Suprapubic skin (tissue), 4 donors: Measurements from ENCODE around the gene DNLZ.

Experiments
- CTCF ChIP-seq, 2 donors: fragments of 200-600 bp in 1 of 2; fragments of 450-650 bp in 1 of 2; sonication (generic) in 1 of 2; IDR thresholded peaks; one replicate each; pipeline ENCODE4 v1.5.1; 2016 to 2019; ENCODE audit warnings: antibody characterized with exemption in 2 of 2, mild to moderate bottlenecking in 1 of 2, moderate library complexity in 1 of 2
- EP300 ChIP-seq: sonication (generic); formaldehyde crosslinking; IDR thresholded peaks from one replicate; pipeline ENCODE4 v1.6.1; 2017; ENCODE audit warnings: antibody characterized with exemption
- POLR2A ChIP-seq, 2 donors: fragments of 450-650 bp; IDR thresholded peaks; one replicate each; pipeline ENCODE4 v1.6.1; 2017; ENCODE audit warnings: antibody characterized with exemption in 2 of 2, mild to moderate bottlenecking in 2 of 2, moderate library complexity in 2 of 2
- POLR2AphosphoS5 ChIP-seq, 3 donors: sonication (generic); formaldehyde crosslinking; IDR thresholded peaks; one replicate each; pipeline ENCODE4 v1.6.1; 2017; ENCODE audit warnings: antibody characterized with exemption in 3 of 3

GRCh38 chr9:136368190-136368589 is 4.6 kb upstream of the DNLZ start:
- TF ChIP-seq CTCF (IDR thresholded peaks at IDR 0.05) = no peak
- TF ChIP-seq EP300 = no peak
- no peak for TF ChIP-seq POLR2AphosphoS5 (IDR thresholded peaks at IDR 0.05)
- no peak for TF ChIP-seq POLR2A (IDR thresholded peaks at IDR 0.05)
